HG03159 (cell line): ENCODE data around the gene POTEM.
"Not testable (repeated sequence)": the region's sequence is repeated elsewhere in the genome, so short reads cannot be mapped to it uniquely, and the experiment has no call there.

Experiments used
- ATAC-seq: cut with Tn5 transposase; IDR thresholded peaks from one replicate; pipeline ENCODE4 v1.9.1; 2021; ENCODE audit warnings: mild to moderate bottlenecking, moderate library complexity; ENCODE audit not compliant: unreplicated experiment

The POTEM gene

DNA sequence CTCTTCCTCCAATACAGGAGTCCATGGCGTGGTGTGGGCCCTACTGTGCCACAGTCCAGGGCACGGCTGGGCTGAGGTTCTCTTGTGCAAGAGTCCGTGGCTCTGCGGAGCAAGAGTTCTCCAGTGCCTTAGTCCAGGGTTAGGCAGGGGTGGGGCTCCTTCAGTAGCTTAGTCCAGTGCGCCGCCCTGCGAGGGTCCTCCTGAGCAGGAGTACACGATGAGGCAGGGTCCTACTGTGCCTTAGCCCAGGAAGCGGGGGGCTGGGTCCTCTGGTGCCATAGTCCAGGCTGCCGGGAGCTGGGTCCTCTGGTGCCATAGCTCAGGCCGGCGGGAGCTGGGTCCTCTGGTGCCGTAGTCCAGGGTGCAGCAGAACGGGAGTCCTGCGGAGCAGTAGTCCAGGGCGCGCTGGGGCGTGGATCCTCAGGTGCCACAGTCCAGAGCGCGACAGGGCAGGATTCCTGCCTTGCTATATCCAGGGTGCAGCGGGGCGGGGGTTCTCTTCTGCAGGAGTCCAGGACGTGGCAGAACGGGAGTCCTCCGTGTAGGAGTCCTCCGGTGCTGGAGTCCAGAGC lies 69.7 kb downstream of the POTEM start:
- ATAC-seq = not testable (repeated sequence)

DNA sequence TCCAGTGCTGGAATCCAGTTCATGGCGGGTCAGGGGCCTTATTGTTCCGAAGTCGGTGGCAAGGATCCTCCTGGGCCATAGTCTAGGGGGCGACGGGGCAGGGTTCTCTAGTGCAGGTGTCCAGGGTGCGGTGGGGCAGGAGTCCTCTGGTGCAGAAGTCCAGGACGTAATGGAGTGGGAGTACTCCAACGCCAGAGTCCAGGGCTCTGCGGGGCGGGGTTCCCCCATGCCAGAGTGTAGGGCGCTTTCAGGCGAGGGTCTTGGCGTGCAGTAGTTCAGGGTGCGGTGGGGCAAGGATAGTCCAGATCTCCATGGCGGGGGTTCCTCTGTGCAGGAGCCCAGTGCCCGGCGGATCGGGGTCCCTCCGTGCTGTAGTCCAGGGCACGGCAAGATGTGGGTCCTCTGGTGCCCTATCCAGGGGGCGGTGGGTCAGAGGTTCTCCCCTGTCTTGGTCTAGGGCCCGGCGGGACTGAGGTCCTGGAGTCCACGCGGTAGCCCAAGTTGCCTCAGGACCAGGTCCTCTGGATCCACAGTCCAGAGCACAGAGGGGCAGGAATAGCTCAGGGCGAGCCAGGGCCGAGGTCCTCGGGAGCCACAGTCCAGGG lies 70.9 kb downstream of the POTEM start:
- not testable (repeated sequence) for ATAC-seq

DNA sequence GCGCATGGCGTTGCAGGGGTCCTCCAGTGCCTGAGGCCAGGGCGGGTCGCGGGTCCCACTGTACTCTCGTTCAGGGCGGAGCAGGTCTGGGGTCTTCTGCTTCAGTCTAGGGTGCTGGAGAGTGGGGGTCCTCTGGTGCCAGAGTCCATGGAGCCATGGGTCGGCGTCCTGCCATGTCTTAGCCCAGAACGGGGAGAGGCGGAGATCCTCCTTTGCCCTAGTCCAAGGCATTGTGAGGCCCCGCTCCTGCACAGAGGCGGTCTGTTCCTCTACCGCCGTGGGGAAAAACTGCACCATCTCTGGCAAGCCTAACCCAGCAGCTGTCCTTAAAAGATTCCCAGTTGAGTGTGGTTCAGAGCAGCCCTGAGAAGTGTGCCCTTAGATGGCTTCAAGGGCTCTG lies 71.6 kb downstream of the POTEM start:
- not testable (repeated sequence) for ATAC-seq

DNA sequence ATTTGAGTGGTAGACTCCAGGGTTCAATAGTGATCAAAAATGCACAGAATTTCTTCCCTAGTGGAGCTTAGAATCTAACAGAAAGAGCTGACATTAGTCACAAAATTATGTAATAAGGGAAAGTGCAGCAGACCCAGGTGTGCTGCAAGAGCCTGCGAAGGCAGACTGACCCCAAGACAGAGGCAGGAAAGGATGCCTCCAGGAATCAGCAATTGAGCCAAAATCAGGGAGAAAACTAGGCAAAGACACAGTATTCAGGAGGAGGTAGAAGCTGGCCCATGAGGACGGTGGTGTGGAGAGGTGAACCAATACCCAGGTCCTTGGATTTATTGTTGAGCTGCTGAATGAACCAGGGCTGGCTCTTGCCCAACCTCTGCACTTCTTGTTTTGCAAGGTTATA lies 76.2 kb downstream of the POTEM start:
- ATAC-seq = not testable (repeated sequence)
